ENCODE data around the gene CDC42.
A peak's percentile ranks its signal among the peaks of the same experiment; 100 is the strongest.

The CDC42 gene

DNA sequence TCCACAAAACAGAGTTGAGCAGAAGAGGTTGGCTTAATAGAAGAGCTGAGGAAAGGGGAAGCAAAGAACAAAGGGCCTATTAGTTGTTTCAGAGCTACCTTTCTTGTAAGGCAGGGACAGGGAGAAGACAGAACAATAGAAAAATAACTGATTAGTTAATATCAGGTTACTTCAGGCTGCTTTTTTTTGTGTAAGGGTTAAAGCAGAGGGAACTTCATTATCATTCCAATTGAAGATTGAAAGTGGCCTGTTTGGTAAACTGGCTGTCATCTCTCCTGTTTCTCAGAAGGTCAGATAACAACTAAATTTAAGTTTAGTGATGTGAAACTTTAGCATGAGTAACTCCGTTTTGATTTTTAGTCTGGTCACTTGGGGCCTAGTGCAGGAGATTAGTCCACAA is 22.3 kb downstream of the CDC42 start:
- DNase-seq (ENCODE audit: low read depth in 2 of 3, low spot score in 1 of 3) = no peak

DNA sequence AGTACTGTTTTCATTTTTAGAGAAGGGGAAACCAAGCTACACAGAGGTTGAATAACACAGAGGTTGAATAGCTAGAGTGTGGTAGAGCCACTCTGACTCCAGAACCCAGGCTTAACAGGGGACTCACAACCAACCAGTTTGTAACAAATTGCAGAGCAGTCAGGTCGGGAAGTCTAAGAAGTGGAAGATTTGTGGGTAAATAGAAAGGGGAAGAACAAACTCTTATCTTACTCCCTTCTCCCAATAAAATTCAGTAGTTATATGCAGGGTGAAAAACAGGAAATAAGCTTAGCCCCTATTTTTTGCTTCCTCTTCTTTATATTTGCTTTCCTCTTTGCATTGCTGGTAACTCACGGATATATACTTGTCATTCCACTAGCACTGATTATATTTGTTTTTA is 23.2 kb downstream of the CDC42 start:
- DNase-seq (ENCODE audit: low read depth in 2 of 3, low spot score in 1 of 3) = no peak

DNA sequence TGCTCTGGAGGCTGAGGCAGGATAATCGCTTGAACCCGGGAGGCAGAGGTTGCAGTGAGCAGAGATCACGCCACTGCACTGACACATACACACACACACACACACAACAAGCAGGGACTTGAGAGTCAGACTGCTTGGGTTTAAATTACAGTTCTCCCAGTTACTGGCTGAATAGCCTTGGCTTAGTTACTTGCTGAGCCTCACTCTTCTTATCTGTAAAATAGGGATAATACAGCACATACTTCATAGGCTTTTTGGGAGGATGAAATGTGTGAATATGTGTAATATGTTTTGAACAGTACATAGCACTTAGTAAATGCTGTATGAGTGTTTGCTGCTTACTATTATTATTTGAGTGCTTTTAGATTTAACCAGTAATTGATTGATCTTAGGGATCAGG is 23.8 kb downstream of the CDC42 start:
- DNase-seq (ENCODE audit: low read depth in 2 of 3, low spot score in 1 of 3) = no peak

DNA sequence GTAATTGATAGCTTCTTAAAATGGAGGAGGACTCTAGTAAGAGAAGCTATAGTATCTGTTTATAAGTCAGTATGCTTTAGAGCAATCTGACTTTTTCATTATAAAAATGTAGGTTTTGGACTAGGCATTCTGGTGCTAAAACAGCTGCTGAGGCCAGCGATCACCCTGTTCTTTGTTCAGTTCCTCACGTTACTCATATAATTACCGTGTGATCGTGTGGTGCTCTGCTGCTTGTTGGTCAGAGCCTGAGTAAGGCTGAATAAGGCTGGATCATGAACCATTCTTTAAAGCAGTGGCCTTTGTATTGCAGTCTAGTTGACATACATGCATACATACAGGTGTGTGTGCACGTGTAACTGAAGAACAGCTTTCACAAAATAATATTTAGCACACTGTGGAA is 25.2 kb downstream of the CDC42 start:
- DNase-seq (ENCODE audit: low read depth in 2 of 3, low spot score in 1 of 3) = no peak

DNA sequence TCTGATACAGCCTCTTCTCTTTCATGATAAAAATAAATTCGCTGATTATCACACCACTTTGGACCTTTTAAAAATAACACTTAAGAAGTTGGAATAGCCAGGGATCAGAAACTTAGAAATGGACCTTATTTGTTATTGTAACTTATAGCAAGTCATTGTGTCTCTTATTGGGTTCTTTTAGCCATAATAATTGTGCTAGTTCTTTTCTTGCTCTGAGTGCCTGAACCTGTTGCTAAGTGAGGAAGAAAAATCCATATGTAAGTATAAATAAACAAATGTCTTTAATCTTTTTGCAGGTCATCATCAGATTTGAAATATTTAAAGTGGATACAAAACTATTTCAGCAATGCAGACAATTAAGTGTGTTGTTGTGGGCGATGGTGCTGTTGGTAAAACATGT is 25.6 kb downstream of the CDC42 start:
- DNase-seq (ENCODE audit: low read depth in 2 of 3, low spot score in 1 of 3) = no peak

DNA sequence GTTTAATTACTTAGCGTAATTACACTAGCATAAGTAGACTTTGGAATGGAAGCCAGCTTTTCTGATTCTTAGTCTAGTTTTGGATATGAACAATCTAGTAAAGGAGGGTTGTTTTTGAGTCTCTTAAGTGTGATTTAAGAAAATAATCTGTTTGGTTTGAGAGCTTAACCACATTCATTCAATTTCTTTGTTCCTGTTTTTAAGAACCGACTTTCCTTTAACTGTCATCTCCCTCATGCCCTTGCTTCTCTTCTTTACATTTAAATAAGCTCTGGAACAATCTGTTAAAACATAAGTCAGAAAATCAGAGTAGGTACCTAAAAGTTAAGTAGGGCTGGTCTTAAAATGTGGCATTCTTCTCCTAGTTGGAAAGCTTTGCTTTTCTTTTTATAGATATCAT is 27.7 kb downstream of the CDC42 start:
- no peak for DNase-seq (ENCODE audit: low read depth in 2 of 3, low spot score in 1 of 3)

DNA sequence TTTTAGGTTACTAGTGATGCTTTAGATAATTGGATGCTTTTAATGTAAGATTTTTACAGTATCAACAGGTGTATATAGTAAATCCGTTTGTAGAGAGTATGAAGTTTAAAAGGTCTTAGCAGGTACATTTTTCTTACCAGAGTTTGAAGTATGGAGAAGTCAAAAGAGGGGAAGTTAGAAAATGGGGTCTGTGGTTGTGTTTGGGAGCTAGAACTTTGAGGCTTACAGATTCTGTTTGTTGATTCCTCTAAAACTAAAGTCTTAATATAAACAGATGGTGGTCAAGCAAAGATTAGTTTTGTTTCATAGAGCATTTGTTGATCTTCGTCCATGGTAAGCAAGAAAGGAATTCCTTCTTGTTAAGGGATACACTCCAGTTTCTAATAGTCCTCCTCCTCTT is 35.8 kb downstream of the CDC42 start:
- no peak for DNase-seq (ENCODE audit: low read depth in 2 of 3, low spot score in 1 of 3)

DNA sequence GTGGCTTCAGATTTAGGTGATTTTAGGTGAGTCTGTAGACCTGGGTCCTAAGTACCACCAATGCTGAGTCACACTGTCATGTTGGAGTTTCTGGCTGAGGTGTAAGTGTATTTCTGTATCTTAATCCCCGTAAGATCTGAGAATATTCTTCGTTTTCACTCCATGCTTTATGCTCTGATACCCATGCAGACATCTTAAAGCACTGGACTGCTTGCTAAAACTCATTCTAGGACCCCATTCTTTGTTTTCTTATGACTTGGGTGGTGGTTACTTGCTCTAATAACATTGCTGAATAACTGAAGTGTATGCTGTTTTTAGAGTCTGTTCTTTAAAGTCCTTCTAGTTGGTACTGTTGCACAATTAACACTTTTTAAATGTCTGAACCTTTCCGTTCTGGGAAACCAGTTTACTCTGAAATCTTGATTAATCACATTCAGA is 36.6 kb downstream of the CDC42 start:
- DNase-seq (ENCODE audit: low read depth in 2 of 3, low spot score in 1 of 3) = peak in 1 of 3 donors; percentile 8

DNA sequence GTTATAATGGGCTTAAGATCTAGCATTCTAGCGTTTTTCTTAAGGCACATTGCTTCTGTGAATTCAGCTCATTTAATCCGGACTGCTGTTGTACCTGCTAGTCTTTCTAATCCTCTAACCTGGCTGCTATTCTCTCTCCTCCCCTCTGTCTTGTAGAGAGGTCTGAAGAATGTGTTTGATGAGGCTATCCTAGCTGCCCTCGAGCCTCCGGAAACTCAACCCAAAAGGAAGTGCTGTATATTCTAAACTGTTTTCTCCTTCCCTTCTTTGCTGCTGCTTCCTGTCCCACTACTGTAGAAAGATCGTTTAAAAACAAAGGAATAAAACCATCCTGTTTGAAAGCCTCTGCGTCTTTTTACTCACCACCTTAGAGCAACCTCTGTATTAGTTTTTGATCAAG is 37.3 kb downstream of the CDC42 start:
- no peak for DNase-seq (ENCODE audit: low read depth in 2 of 3, low spot score in 1 of 3)

DNA sequence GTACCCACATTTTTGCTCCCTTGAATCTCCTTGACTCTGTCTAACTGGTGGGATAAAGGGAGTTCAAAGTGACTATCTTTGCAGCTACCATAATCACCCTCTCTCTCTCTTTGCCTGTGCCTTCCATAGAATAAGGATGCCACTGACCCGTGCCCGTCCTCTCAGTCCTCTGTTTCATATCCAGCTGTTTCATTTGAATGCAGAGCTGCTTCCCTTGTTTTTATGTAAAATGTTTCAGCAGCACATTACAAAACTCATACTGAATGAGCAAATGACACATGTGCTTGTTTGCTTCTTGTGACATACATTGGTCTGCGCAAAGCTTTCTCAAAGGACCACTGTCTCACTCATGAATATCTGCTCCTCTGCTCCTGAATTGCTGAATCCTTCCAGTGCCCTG is 38.4 kb downstream of the CDC42 start:
- no peak for DNase-seq (ENCODE audit: low read depth in 2 of 3, low spot score in 1 of 3)

DNA sequence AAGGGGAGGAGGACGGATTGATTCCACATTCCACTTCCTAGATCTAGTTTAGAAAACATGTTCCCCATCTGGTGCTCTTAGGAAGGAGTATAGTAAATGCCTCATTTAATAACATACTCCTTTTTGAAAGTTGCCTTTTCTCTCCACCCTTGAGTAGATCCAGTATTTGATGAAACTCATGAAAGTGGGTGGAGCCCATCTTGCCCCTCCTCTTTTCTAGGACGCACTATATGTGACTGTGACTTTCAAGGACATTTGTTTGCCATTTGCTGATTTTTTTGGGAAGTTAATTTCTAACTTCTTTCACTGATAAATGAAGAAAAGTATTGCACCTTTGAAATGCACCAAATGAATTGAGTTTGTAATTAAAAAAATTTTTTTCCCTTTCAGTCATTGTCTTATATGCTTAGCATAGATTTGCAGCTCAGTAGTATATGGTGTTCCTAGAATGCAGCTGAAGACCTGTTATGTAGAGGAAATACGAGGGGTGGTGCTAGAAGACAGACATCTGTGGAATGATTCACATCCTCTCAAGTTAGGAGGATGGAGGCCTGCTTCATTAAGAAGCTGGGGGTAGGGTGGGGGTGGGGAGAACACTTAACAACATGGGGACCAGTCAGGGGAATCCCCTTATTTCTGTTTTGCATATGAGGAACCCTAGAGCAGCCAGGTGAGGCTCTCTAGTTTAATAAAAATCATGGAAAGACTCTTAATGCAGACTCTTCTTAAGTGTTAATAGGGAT is 39.7 kb downstream of the CDC42 start:
- DNase-seq (ENCODE audit: low read depth in 2 of 3, low spot score in 1 of 3) = peak; percentile 20 to 30 (median 24)

DNA sequence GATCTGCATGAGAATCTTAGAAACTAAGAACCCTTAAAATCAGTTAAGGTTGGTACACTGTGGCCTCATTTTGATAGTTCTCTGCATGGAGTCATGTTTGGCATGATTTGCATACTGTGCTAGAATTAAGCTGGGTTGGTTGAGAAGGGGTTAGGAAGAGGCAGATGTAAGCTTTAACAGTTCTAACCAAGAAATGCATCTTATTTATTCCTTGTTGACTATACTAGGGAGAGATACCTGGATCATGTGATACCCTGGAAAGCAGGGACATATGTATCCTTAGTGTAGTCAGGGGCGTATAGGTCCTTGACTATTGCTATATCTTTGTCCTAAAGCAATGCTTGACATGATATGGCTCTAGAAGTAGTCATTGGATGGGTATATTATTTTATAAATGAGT is 41.0 kb downstream of the CDC42 start:
- DNase-seq (ENCODE audit: low read depth in 2 of 3, low spot score in 1 of 3) = no peak

DNA sequence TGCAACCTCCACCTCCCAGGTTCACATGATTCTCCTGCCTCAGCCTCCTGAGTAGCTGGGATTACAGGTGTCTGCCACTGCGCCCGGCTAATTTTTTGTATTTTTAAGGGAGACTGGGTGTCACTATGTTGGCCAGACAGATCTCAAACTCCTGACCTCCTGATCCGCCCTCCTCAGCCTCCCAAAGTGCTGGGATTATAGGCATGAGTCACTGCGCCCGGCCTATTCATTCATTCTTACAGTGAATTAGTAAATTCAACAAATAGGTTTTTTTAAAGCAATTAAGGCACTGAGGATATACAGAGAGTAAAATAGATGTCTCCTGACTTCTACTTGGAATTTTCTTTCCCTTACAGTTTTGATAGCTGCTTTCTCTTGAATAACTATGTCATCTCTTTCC is 43.5 kb downstream of the CDC42 start:
- DNase-seq (ENCODE audit: low read depth in 2 of 3, low spot score in 1 of 3) = no peak

DNA sequence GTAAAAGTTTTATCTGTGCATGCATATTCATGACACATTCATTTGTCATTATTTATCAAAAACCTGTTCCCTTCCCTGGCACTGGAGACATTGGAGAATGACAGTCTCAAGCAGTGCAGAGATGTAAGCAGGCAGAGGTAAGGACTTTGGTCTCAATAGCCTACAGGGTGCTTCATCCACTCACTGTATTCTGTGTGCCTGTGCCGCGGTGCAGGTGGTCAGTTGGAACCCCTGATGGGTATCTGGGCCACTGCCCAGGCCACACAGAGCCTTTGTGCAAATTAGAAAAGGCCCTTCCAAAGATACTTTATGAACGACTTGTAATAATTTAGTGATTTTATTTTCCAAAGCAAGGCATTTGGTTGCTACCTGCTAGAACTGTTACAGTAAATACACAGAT is 44.0 kb downstream of the CDC42 start:
- no peak for DNase-seq (ENCODE audit: low read depth in 2 of 3, low spot score in 1 of 3)

DNA sequence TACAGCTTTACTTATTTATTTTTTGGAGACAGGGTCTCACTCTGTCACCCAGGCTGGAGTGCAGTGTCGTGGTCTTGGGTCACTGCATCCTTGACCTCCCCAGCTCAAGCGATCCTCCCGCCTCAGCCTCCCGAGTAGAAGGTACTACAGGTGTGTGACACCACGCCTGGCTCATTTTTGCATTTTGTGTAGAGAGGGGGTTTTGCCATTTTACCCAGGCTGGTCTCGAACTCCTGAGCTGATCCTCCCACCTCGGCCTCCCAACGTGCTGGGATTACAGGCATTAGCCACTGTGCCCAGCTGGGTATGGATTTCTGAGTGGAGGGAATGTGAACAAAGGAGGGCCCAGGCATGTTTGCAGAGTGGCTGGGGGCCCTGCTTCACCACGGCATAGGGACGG is 46.2 kb downstream of the CDC42 start:
- DNase-seq (ENCODE audit: low read depth in 2 of 3, low spot score in 1 of 3) = no peak

DNA sequence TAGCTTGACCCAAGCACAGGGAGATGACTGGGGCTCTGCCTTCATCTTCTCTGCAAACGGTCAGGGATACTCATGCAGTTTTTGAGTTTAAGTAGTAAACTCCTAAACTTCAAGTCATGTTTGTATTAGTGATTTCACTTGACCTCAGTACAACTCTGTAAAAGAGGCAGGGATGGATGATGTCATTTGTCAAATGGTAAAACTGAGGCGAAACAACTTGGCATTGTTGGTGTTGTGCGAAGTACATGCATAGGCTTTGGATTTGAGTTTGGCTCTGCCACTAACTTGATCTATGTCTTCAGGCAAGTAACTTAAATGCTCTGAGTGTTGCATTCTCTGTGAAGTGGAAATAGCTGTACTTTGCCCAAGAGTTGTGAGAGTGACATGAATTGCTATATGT is 47.7 kb downstream of the CDC42 start:
- DNase-seq (ENCODE audit: low read depth in 2 of 3, low spot score in 1 of 3) = no peak

DNA sequence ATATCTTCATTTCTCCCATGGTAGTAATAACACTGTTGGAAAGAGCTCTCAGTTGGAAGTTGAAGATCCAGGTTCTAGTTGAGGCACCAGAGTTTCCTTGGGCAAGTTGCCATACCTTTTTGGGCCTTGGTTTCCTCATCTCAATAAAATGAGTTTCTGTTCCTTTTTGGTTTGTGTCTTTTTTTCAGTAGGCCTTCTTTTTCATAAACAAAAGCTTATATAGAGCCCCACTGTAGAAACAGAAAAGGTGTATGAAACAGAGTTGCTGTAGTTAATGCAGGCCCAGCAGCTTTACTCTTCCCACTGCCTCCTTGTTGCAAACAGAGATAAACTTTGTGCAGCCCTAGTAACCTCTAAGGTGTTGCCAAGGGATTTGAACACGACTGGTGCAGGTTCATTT is 48.7 kb downstream of the CDC42 start:
- no peak for DNase-seq (ENCODE audit: low read depth in 2 of 3, low spot score in 1 of 3)

DNA sequence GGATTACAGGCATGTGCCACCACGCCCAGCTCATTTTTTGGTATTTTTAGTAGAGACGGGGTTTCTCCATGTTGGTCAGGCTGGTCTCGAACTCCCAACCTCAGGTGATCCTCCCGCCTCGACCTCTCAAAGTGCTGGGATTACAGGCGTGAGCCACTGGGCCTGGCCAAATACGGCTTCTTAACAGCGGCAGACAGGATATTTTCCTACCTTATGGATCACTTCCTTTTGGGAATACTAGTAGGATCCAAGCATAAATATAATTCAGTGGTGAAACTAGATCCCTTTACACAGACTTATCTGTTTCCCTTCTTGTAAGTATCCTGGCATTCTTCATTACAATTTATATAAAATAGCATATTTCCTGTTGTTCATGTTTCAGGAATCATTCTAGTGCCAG is 49.5 kb downstream of the CDC42 start:
- DNase-seq (ENCODE audit: low read depth in 2 of 3, low spot score in 1 of 3) = no peak

DNA sequence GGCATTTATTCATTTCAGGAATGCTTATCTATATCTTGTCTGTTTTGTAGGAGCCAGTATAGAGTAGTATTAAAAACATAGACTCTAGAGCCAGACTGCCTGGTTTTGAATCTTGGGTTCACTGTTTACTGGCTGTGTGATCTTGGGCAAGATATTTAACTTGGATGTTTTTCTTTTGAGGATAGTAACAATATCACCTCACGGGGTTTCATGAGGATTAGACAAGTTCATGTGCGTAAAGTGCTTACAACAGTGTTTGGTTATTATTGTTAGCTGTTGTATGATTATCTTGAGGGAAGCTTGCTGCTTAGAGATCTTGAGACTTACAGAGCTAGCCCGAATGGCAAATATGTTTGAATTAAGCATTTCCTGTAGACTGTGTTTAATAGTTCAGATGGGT is 50.2 kb downstream of the CDC42 start:
- DNase-seq (ENCODE audit: low read depth in 2 of 3, low spot score in 1 of 3) = no peak

DNA sequence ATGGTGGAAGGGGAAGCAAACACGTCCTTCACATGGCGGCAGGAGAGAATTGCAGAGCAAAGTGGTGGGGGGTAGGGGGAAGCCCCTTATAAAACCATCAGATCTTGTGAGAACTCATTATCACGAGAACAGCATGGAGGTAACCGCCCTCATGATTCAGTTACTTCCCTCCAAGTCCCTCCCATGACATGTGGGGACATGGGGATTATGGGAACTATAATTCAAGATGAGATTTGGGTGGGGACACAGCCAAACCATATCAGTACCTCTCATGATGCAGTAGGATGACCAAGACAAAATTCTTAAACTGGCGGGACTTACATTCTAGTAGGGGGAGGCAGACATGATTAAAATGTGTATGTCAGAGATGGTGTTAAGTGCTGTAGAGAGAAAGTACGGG is 51.6 kb downstream of the CDC42 start:
- no peak for DNase-seq (ENCODE audit: low read depth in 2 of 3, low spot score in 1 of 3)

DNA sequence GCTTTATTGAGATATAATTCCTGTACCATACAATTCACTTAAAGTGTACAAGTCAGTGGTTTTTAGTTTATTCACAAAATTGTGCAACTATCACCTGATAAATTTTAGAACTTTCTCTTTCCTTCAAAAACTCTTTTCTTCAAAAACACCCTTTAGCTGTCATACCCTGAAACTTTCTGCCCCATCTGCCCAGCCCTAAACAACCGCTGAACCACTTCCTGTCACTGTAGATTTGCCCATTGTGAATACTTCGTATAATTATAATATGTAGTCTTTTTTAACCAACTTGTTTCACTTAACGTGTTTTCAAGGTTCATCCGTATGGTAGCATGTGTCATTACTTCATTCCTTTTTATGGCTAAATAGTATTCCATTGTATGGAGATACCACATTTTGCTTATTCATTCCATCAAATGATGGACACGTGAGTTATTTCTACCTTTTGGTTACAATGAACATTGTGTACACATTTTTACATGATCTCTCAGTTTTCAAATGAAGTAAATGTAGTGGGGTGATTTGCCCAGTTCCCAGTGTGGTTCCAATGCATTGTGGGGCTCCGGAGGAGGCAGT is 52.4 kb downstream of the CDC42 start:
- peak in 1 of 3 donors; percentile 14 for DNase-seq (ENCODE audit: low read depth in 2 of 3, low spot score in 1 of 3)

DNA sequence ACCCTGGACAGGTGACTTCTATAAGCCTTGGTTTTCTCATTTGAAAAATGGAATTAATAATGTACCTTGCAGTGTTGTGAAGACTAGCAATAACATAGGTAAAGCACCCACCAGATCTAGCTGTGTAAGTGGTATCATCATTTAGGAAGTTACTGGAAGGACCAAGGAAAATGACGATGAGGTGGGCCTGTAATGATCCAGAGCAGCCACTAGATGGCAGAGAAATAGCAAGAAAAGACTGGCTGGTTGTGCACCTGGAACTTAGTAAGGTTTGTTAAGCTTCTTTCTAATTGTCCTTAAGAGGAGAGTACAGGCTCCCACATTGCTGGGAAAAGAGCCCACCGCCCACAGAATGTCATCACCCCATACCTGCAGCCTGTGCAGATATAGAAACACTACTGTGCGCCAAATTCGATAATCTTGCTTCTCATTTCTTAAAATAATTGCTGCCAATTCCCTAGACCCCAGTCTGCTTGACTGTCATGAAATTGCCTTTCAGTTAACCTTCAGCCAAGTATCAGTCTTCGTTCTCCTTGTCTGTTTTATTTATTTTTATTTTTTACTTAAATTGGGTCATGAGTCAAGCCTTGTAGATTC is 53.2 kb downstream of the CDC42 start:
- no peak for DNase-seq (ENCODE audit: low read depth in 2 of 3, low spot score in 1 of 3)

DNA sequence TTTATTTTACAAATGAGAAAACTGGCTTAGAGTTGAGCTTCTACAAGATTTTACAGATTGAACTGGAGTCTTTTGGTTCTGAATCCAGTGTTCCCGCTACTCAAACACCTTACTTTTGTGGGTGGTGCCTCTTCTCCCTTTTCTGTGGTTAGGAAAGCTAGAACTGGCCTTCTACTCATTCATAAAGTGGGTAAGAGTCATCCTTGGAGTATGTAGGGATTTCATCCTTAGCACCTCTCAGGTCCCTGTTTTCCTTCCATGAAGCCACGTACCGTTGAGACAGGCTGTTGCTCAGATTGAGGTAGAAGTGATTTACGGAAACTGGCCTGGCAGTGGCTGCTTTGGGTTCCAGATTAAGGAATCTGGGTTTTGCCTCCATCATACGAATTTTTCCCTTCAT is 54.6 kb downstream of the CDC42 start:
- DNase-seq (ENCODE audit: low read depth in 2 of 3, low spot score in 1 of 3) = no peak
